ENCODE measurements around the gene ZPBP2. TPM values are rescaled to one million over a fixed set of nuclear protein-coding genes. Genes with fewer than 3 reads are reported as not detected.

ZPBP2 gene
- total RNA-seq, 1 experiment from 2014 or later = not detected

GRCh38 chr17:39841134-39841683 is 26.8 kb upstream of the ZPBP2 start:
- ATAC-seq (no peak), DNase-seq (ENCODE audit: low read depth, low spot score) (no peak)
- in situ Hi-C loops (cut with HindIII; ENCODE audit: low pct_unique_long_range_greater_than_20kb, low sequenced_read_pairs) (no loop called here), intact Hi-C loops (cut with micrococcal nuclease; ENCODE audit: unreplicated experiment) (no loop called here)
- CTCF ChIA-PET = interaction anchor here (0.6 kb wide), 1 partner anchor 15 kb away, joined by 6 read pairs; no protein-coding TSS in a partner anchor
- Histone ChIP-seq H3K36me3 (ENCODE audit: control insufficient read depth, insufficient read depth, low read length) (no peaks in the 10 kb centered on the region), H3K4me3 (ENCODE audit: low read depth in 2 of 2, low read length in 2 of 2) (no peak overlapping the region), H3K4me1 (ENCODE audit: control insufficient read depth, insufficient read depth, low read length) (no peaks in the 10 kb centered on the region), H3K27ac (ENCODE audit: low read length) (no peak overlapping the region), H3K9me3 (ENCODE audit: control insufficient read depth, insufficient read depth, low read depth, low read length) (no peaks in the 10 kb centered on the region), H3K27me3 (ENCODE audit: control insufficient read depth, insufficient read depth, low read length) (peaks cover 14% of the 10 kb centered on the region)
- no peak for TF ChIP-seq POLR2AphosphoS5 (IDR thresholded peaks at IDR 0.05; ENCODE audit: low read depth, low read length)
- no peak for TF ChIP-seq TCF7L2 (IDR thresholded peaks at IDR 0.05; ENCODE audit: low read depth, low read length)
- TF ChIP-seq SIN3A (IDR thresholded peaks at IDR 0.05; ENCODE audit: borderline replicate concordance, insufficient read depth, low read depth, low read length) = no peak
- no peak for TF ChIP-seq REST (IDR thresholded peaks at IDR 0.05; ENCODE audit: insufficient read depth in 1 of 2, low read depth in 2 of 2, low read length in 1 of 2)
- no peak for TF ChIP-seq CTCF (IDR thresholded peaks at IDR 0.05)
- POLR2A ChIA-PET = interaction anchor here (0.6 kb wide), 2 partner anchors 78 to 883 kb away, joined by 5 to 7 read pairs; no protein-coding TSS in a partner anchor
- BruUV-seq (replicated peaks) = no TSS peak

GRCh38 chr17:39845052-39845846 is 22.8 kb upstream of the ZPBP2 start:
- POLR2A ChIA-PET = no interaction called here
- ATAC-seq (no peak), DNase-seq (ENCODE audit: low read depth, low spot score) (no peak)
- TF ChIP-seq TCF7L2 (IDR thresholded peaks at IDR 0.05; ENCODE audit: low read depth, low read length) = no peak
- TF ChIP-seq SIN3A (IDR thresholded peaks at IDR 0.05; ENCODE audit: borderline replicate concordance, insufficient read depth, low read depth, low read length) = no peak
- TF ChIP-seq CTCF (IDR thresholded peaks at IDR 0.05) = no peak
- Histone ChIP-seq H3K27ac (ENCODE audit: low read length) (no peak overlapping the region), H3K36me3 (ENCODE audit: control insufficient read depth, insufficient read depth, low read length) (no peaks in the 10 kb centered on the region), H3K4me3 (ENCODE audit: low read depth in 2 of 2, low read length in 2 of 2) (no peak overlapping the region), H3K9me3 (ENCODE audit: control insufficient read depth, insufficient read depth, low read depth, low read length) (no peaks in the 10 kb centered on the region), H3K27me3 (ENCODE audit: control insufficient read depth, insufficient read depth, low read length) (peaks cover 16% of the 10 kb centered on the region), H3K4me1 (ENCODE audit: control insufficient read depth, insufficient read depth, low read length) (no peaks in the 10 kb centered on the region)
- intact Hi-C loops (cut with micrococcal nuclease; ENCODE audit: unreplicated experiment) (no loop called here), in situ Hi-C loops (cut with HindIII; ENCODE audit: low pct_unique_long_range_greater_than_20kb, low sequenced_read_pairs) (no loop called here)
- CTCF ChIA-PET = no interaction called here
- BruUV-seq (replicated peaks) = no TSS peak

All from Panc1 (cell line).